Lower leg skin (tissue), 4 donors: ENCODE measurements around the gene GJC3. TPM values are rescaled to one million over a fixed set of nuclear protein-coding genes. Genes with fewer than 3 reads are reported as not detected.
"Not testable (repeated sequence)": the region's sequence is repeated elsewhere in the genome, so short reads cannot be mapped to it uniquely, and the experiment has no call there.

Experiments
- DNase-seq, 2 donors: peaks; one replicate each; pipeline ENCODE4 v3.0.0-alpha.2; 2019; ENCODE audit warnings: low spot score in 2 of 2
- H3K4me3 ChIP-seq: fragments of 200-600 bp; sonication (generic); 2 replicates; pipeline ENCODE4 v1.5.1; 2017; ENCODE audit warnings: mild to moderate bottlenecking, low read depth; ENCODE audit not compliant: poor library complexity, severe bottlenecking
- POLR2A ChIP-seq, 2 donors: fragments of 450-650 bp; IDR thresholded peaks; one replicate each; pipeline ENCODE4 v1.6.1; 2016 to 2017; ENCODE audit warnings: antibody characterized with exemption in 2 of 2, mild to moderate bottlenecking in 1 of 2, moderate library complexity in 1 of 2
- WGBS, 2 donors: methylation state at CpG; one replicate each; pipeline ENCODE4 v1.1.5; 2018; 5-methylcytosine and 5-hydroxymethylcytosine counted together
- intact Hi-C: fragments of 100-400 bp; cut with DNase I; formaldehyde crosslinking; loops from one replicate; pipeline ENCODE4 v1.15.0; 2023; ENCODE audit warnings: low total_unique reads
- total RNA-seq, 4 donors: library from RNA; depleted of rRNA; stranded (reverse); fragments of >200 nt; gene quantifications; one replicate each; pipeline ENCODE4 v1.1.0, GENCODE V29; 2016
- TF ChIP-seq, protein P1 (sequence below), 3 donors: fragments of 450-650 bp; IDR thresholded peaks; one replicate each; pipeline ENCODE4 v1.5.1; 2016; ENCODE audit warnings: antibody characterized with exemption in 3 of 3, mild to moderate bottlenecking in 3 of 3, moderate library complexity in 2 of 3

Gene GJC3
- total RNA-seq, 4 donors from 2014 or later: 0.25 to 3.4 (median 1.5) TPM

GRCh38 chr7:99893280-99893679 is 36.1 kb downstream of the GJC3 start:
- no peak for DNase-seq
- WGBS, 2 donors: 69 to 89% methylated on average over 5 of the region's 5 CpGs
- TF ChIP-seq POLR2A (IDR thresholded peaks at IDR 0.05): no peak
- TF ChIP-seq, protein P1, sequence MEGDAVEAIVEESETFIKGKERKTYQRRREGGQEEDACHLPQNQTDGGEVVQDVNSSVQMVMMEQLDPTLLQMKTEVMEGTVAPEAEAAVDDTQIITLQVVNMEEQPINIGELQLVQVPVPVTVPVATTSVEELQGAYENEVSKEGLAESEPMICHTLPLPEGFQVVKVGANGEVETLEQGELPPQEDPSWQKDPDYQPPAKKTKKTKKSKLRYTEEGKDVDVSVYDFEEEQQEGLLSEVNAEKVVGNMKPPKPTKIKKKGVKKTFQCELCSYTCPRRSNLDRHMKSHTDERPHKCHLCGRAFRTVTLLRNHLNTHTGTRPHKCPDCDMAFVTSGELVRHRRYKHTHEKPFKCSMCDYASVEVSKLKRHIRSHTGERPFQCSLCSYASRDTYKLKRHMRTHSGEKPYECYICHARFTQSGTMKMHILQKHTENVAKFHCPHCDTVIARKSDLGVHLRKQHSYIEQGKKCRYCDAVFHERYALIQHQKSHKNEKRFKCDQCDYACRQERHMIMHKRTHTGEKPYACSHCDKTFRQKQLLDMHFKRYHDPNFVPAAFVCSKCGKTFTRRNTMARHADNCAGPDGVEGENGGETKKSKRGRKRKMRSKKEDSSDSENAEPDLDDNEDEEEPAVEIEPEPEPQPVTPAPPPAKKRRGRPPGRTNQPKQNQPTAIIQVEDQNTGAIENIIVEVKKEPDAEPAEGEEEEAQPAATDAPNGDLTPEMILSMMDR (IDR thresholded peaks at IDR 0.05): no peak

GRCh38 chr7:99890348-99890747 is 39.1 kb downstream of the GJC3 start:
- intact Hi-C loops, DNase-seq, H3K4me3 ChIP-seq: not testable (repeated sequence)
- 93 to 97% methylated on average over 2 of the region's 2 CpGs for WGBS, 2 donors

More at GRCh38 chr7:99893280-99893679, 36.1 kb downstream of the GJC3 start:
- intact Hi-C loops: no loop called here
- no peak overlapping the region for H3K4me3 ChIP-seq

DNA sequence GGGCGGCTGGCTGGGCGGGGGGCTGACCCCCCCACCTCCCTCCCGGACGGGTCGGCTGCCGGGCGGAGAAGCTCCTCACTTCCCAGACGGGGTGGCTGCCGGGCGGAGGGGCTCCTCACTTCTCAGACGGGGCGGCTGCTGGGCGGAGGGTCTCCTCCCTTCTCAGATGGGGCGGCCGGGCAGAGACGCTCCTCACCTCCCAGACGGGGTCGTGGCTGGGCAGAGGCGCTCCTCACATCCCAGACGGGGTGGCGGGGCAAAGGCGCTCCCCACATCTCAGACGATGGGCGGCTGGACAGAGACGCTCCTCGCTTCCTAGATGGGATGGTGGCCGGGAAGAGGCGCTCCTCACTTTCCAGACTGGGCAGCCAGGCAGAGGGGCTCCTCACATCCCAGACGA is 41.1 kb downstream of the GJC3 start:
- intact Hi-C loops, H3K4me3 ChIP-seq, DNase-seq: not testable (repeated sequence)
- WGBS, 2 donors: 98 to 100% methylated on average over 5 to 13 of the region's 29 CpGs

- intact Hi-C loops: no loop called here
- TF ChIP-seq, protein P1 (IDR thresholded peaks at IDR 0.05): no peak
- TF ChIP-seq POLR2A (IDR thresholded peaks at IDR 0.05): no peak
- WGBS, 2 donors: 86 to 87% methylated on average over 4 of the region's 4 CpGs
- H3K4me3 ChIP-seq: no peak overlapping the region
- DNase-seq: no peak
Measured at GRCh38 chr7:99881370-99881769, 48.0 kb downstream of the GJC3 start.

DNA sequence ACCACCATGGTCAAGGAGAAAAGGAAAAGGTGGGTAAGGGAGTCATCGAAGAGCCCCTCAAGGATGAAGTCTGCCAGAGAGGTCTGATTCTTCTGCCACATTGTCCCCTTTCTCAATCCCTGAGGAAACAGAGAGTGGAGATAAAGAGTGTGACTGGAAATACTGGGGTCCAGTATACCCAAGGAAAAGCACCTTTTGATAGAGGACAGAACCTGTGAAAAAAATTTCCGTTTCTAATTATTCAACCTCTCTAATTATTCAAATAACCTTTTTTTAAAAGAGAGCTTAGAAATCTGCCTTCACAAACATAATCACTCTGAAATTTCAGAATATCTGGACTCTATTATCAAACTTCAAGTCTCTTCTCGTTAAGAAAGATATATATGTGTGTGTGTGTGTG is 52.5 kb downstream of the GJC3 start, which contains the start of gene OR2AE1:
OR2AE1 (minus strand) TSS at position 101 of the 400 bp plus-strand sequence; CDS start at position 101, 0 bp downstream.
- 77 to 93% methylated on average over 3 of the region's 3 CpGs for WGBS, 2 donors
- no peak for DNase-seq
- intact Hi-C loops: no loop called here
- no peak within 1 kb of the TSS for H3K4me3 ChIP-seq
- no peak for TF ChIP-seq POLR2A (IDR thresholded peaks at IDR 0.05)
- TF ChIP-seq, protein P1 (IDR thresholded peaks at IDR 0.05): no peak

DNA sequence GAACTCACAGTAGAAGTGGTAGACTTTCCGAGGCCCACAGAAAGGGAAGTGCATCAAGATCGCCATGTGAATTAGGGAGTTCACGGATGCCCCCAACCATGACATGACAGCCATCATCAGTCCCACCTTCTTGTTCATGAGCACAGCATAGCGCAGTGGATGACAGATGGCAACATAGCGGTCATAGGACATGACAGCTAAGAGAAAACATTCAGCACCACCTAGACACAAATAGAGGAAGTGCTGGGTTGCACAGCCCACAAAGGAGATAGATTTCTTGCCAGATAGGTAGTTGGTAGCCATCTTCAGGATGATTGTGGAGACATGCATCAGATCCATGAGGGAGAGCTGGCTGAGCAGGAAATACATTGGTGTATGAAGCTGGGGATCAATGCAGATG is 52.9 kb downstream of the GJC3 start:
- no peak overlapping the region for H3K4me3 ChIP-seq
- DNase-seq: no peak
- 88 to 96% methylated on average over 5 of the region's 5 CpGs for WGBS, 2 donors
- TF ChIP-seq, protein P1 (IDR thresholded peaks at IDR 0.05): no peak
- no peak for TF ChIP-seq POLR2A (IDR thresholded peaks at IDR 0.05)
- intact Hi-C loops: no loop called here

Other genes starting within 250 kb of the GJC3 start
- gene CYP3A5, start 249.6 kb downstream of the GJC3 start, total RNA-seq: 100 to 1,000 TPM in 2 of 4 donors, 10 to 100 TPM in 2; 36.9 to 195 (median 79.4) TPM
- under 1 TPM in 2 of 4 donors, not detected in 2; 0.30 to 0.65 TPM for gene CYP3A7, start 194.4 kb downstream of the GJC3 start, total RNA-seq
- 1 to 10 TPM; 2.7 to 5.2 (median 4.3) TPM for gene CYP3A4, start 145.4 kb downstream of the GJC3 start, total RNA-seq
- gene CYP3A43, start 101.6 kb downstream of the GJC3 start, total RNA-seq: not detected
- under 1 TPM in 1 of 4 donors, not detected in 3; 0.32 TPM for gene OR2AE1, start 52.6 kb downstream of the GJC3 start, total RNA-seq
- 10 to 100 TPM; 48.4 to 60.0 (median 57.9) TPM for gene TRIM4, start 10.1 kb downstream of the GJC3 start, total RNA-seq
- gene AZGP1, start 46.4 kb upstream of the GJC3 start, total RNA-seq: 1,000 to 10,000 TPM in 2 of 4 donors, 100 to 1,000 TPM in 2; 519 to 1,357 (median 824) TPM
- 10 to 100 TPM; 35.0 to 65.2 (median 50.4) TPM for gene ZKSCAN1, start 86.0 kb upstream of the GJC3 start, total RNA-seq
- 10 to 100 TPM; 13.2 to 25.5 (median 21.4) TPM for gene ZSCAN21, start 120.2 kb upstream of the GJC3 start, total RNA-seq
- 10 to 100 TPM; 16.4 to 25.9 (median 20.8) TPM for gene ZNF3, start 152.1 kb upstream of the GJC3 start, total RNA-seq
- gene COPS6, start 159.3 kb upstream of the GJC3 start, total RNA-seq: 10 to 100 TPM; 22.3 to 42.7 (median 30.0) TPM
- 10 to 100 TPM; 41.5 to 52.2 (median 50.4) TPM for gene MCM7, start 171.8 kb upstream of the GJC3 start, total RNA-seq
- 10 to 100 TPM; 18.6 to 24.6 (median 21.0) TPM for gene AP4M1, start 172.0 kb upstream of the GJC3 start, total RNA-seq
- gene TAF6, start 189.7 kb upstream of the GJC3 start, total RNA-seq: 10 to 100 TPM; 37.1 to 74.3 (median 42.1) TPM
- gene CNPY4, start 190.0 kb upstream of the GJC3 start, total RNA-seq: 1 to 10 TPM; 3.8 to 8.4 (median 6.5) TPM
- gene MBLAC1, start 197.3 kb upstream of the GJC3 start, total RNA-seq: 1 to 10 TPM; 1.6 to 8.7 (median 6.0) TPM
- gene LAMTOR4, start 219.3 kb upstream of the GJC3 start, total RNA-seq: 100 to 1,000 TPM; 601 to 803 (median 717) TPM
- gene TRAPPC14, start 229.1 kb upstream of the GJC3 start, total RNA-seq: 10 to 100 TPM; 20.8 to 46.5 (median 25.2) TPM
- gene GAL3ST4, start 239.0 kb upstream of the GJC3 start, total RNA-seq: 10 to 100 TPM; 25.3 to 36.1 (median 27.2) TPM
- 10 to 100 TPM in 3 of 4 donors, 1 to 10 TPM in 1; 7.3 to 27.4 (median 11.8) TPM for gene GPC2, start 247.8 kb upstream of the GJC3 start, total RNA-seq
- gene STAG3, start 248.3 kb upstream of the GJC3 start, total RNA-seq: 1 to 10 TPM in 2 of 4 donors, under 1 TPM in 2; 0.34 to 1.8 (median 1.0) TPM